Spleen (tissue), 13 donors: ENCODE measurements around the gene BDNF. TPM values are rescaled to one million over a fixed set of nuclear protein-coding genes. Genes with fewer than 3 reads are reported as not detected.
"Not testable (repeated sequence)": the region's sequence is repeated elsewhere in the genome, so short reads cannot be mapped to it uniquely, and the experiment has no call there.

Experiments
- DNase-seq: peaks from one replicate; pipeline ENCODE4 v3.0.0-alpha.2; 2020
- H3K27ac ChIP-seq, 8 donors: fragments of 200-600 bp; sonication (generic) in 7 of 8; 1 replicate in 4 of 8; 2 replicates in 4 of 8; pipeline versions ENCODE4 v1.5.0 to v1.8.0; 2016 to 2021; ENCODE audit warnings: inconsistent platforms in 4 of 8, mild to moderate bottlenecking in 4 of 8, moderate library complexity in 1 of 8
- H3K27me3 ChIP-seq, 7 donors: fragments of 200-600 bp; sonication (generic) in 6 of 7; replicated peaks in 1 of 7; 1 replicate in 4 of 7; 2 replicates in 3 of 7; pipeline versions ENCODE4 v1.5.0 to v1.8.0; 2016 to 2021; ENCODE audit warnings: inconsistent platforms in 3 of 7, mild to moderate bottlenecking in 1 of 7
- H3K36me3 ChIP-seq, 6 donors: fragments of 200-600 bp; sonication (generic) in 5 of 6; 1 replicate in 4 of 6; 2 replicates in 2 of 6; pipeline versions ENCODE4 v1.5.0 to v1.8.0; 2016 to 2021; ENCODE audit warnings: inconsistent platforms in 2 of 6
- H3K4me1 ChIP-seq, 6 donors: fragments of 200-600 bp; sonication (generic) in 5 of 6; 1 replicate in 3 of 6; 2 replicates in 3 of 6; pipeline versions ENCODE4 v1.5.0 to v1.8.0; 2016 to 2021; ENCODE audit warnings: inconsistent platforms in 3 of 6
- H3K4me3 ChIP-seq, 8 donors: fragments of 200-600 bp; sonication (generic) in 7 of 8; 1 replicate in 4 of 8; 2 replicates in 4 of 8; pipeline versions ENCODE4 v1.5.0 to v1.8.0; 2016 to 2021; ENCODE audit warnings: inconsistent platforms in 4 of 8, mild to moderate bottlenecking in 4 of 8, moderate library complexity in 2 of 8
- H3K9me3 ChIP-seq, 8 donors: fragments of 200-600 bp; sonication (generic) in 7 of 8; 1 replicate in 4 of 8; 2 replicates in 4 of 8; pipeline versions ENCODE4 v1.5.0 to v1.8.0; 2016 to 2021; ENCODE audit warnings: inconsistent platforms in 4 of 8
- CTCF ChIP-seq, 11 experiments: fragments of 200-600 bp in 7 of 11; fragments of 450-650 bp in 4 of 11; sonication (generic) in 4 of 11; IDR thresholded peaks in 8 of 11; conservative IDR thresholded peaks in 3 of 11; 1 replicate in 7 of 11; 2 replicates in 4 of 11; pipeline versions ENCODE4 v1.4.0 to v1.8.0; 2016 to 2021; ENCODE audit warnings: antibody characterized with exemption in 11 of 11, inconsistent platforms in 4 of 11, mild to moderate bottlenecking in 1 of 11
- POLR2A ChIP-seq, 3 donors: fragments of 450-650 bp; IDR thresholded peaks; one replicate each; pipeline ENCODE4 v1.5.1; 2017; ENCODE audit warnings: antibody characterized with exemption in 3 of 3, mild to moderate bottlenecking in 1 of 3
- POLR2AphosphoS5 ChIP-seq, 3 donors: sonication (generic); formaldehyde crosslinking; IDR thresholded peaks; one replicate each; pipeline ENCODE4 v1.5.1; 2017; ENCODE audit warnings: antibody characterized with exemption in 3 of 3
- WGBS, 5 donors: extraction: QIAGEN DNeasy Blood & Tissue Kit in 3 of 5; methylation state at CpG; one replicate each; pipeline versions ENCODE4 v1.1.5 to v1.1.7; 2013 to 2018; 5-methylcytosine and 5-hydroxymethylcytosine counted together
- intact Hi-C: fragments of 100-400 bp; cut with DNase I; formaldehyde crosslinking; loops from one replicate; pipeline ENCODE4 v1.15.0; 2023; ENCODE audit warnings: low total_unique reads
- long read RNA-seq, 2 donors: transcript quantifications; one replicate each; lab custom pipeline, GENCODE V29; 2026
- polyA plus RNA-seq, 3 donors: library from polyadenylated mRNA; stranded (reverse); fragments of 200-250 nt; gene quantifications; one replicate each; pipeline ENCODE4 v1.2.1, GENCODE V29; 2013
- total RNA-seq, 7 donors: library from RNA; depleted of rRNA in 3 of 7; stranded (reverse); fragments of >200 nt in 3 of 7; fragmentation: NEBNext Ultra II Directional in 4 of 7; extraction: Animal tissue kit (Norgen Biotek cat#: 25700) in 4 of 7; gene quantifications; one replicate each; pipeline versions ENCODE4 v1.1.0 to v1.2.1, GENCODE V29; 2016 to 2021
- donor health status: healthy with polysubstance abuse.
- donor health status: DM: no; HTN: no; CAD: no; lungs with moderate emphysema.
- donor health status: DM: no; HTN: no; CAD: no.
- donor health status: Bipolar disorder and iron deficiency.
- donor health status: healthy.
- donor health status: DM: no; HTN: no; CAD: no.
- donor health status: DM: yes; HTN: yes; CAD: no.

The BDNF gene
- total RNA-seq (under 1 TPM in 5 of 7 donors, not detected in 2; 0.07 to 0.29 (median 0.17) TPM), polyA plus RNA-seq (under 1 TPM; 0.02 to 0.04 (median 0.03) TPM)
- long read RNA-seq, donor 1, full-length matches to known transcripts = 1 of 1 reads
- long read RNA-seq, donor 1, partial matches to known transcripts = 0 of 1 reads
- long read RNA-seq, donor 1, other reads (novel, unspliced or antisense) = 0 of 1 reads
- long read RNA-seq, donor 2, full-length matches to known transcripts = 1 of 1 reads
- long read RNA-seq, donor 2, partial matches to known transcripts = 0 of 1 reads
- long read RNA-seq, donor 2, other reads (novel, unspliced or antisense) = 0 of 1 reads

- no peak within 1 kb of the TSS for H3K27ac ChIP-seq
- TF ChIP-seq POLR2A (IDR thresholded peaks at IDR 0.05) (no peak), POLR2AphosphoS5 (IDR thresholded peaks at IDR 0.05) (no peak), CTCF (IDR thresholded peaks at IDR 0.05 in 8 of 11, conservative IDR thresholded peaks at IDR 0.05 in 3 of 11) (no peak)
- no peaks in the 10 kb centered on the region for H3K36me3 ChIP-seq
- intact Hi-C loops = no loop called here
- peak within 1 kb of the TSS; percentile 34 to 70 (median 46) for H3K4me3 ChIP-seq
- DNase-seq = no peak
- peaks cover 0 to 84% (median 60%) of the 10 kb centered on the region in 7 donors for H3K27me3 ChIP-seq
- WGBS, 5 donors = 0 to 2% (median 2%) methylated on average over 50 to 88 of the region's 92 CpGs
- H3K4me1 ChIP-seq = peaks cover 18 to 38% (median 32%) of the 10 kb centered on the region in 6 donors
- no peaks in the 10 kb centered on the region for H3K9me3 ChIP-seq
These were observed at the start of gene BDNF for GRCh38 chr11:27700351-27701301. Gene BDNF (minus strand): TSS chr11:27700455. CDS start chr11:27658564, 41,891 bp downstream.

- Histone ChIP-seq H3K36me3 (no peaks in the 10 kb centered on the region), H3K4me1 (no peaks in the 10 kb centered on the region), H3K27ac (no peak overlapping the region), H3K27me3 (peaks cover 0 to 8% (median 0%) of the 10 kb centered on the region in 7 donors), H3K9me3 (no peaks in the 10 kb centered on the region), H3K4me3 (no peak overlapping the region)
- DNase-seq = no peak
- WGBS, 5 donors = 46 to 51% (median 49%) methylated on average over 7 of the region's 7 CpGs
- intact Hi-C loops = no loop called here
- no peak for TF ChIP-seq POLR2A (IDR thresholded peaks at IDR 0.05)
- TF ChIP-seq CTCF (IDR thresholded peaks at IDR 0.05 in 8 of 11, conservative IDR thresholded peaks at IDR 0.05 in 3 of 11) = no peak
- TF ChIP-seq POLR2AphosphoS5 (IDR thresholded peaks at IDR 0.05) = no peak
These were observed 40.2 kb upstream of the BDNF start for GRCh38 chr11:27740362-27741013.

GRCh38 chr11:27735281-27735680, 35.0 kb upstream of the BDNF start:
- H3K4me1 ChIP-seq = no peaks in the 10 kb centered on the region
- intact Hi-C loops = no loop called here
- H3K36me3 ChIP-seq = no peaks in the 10 kb centered on the region
- 11 to 35% (median 16%) methylated on average over 1 of the region's 1 CpG for WGBS, 5 donors
- TF ChIP-seq POLR2AphosphoS5 (IDR thresholded peaks at IDR 0.05) (no peak), POLR2A (IDR thresholded peaks at IDR 0.05) (no peak), CTCF (IDR thresholded peaks at IDR 0.05 in 8 of 11, conservative IDR thresholded peaks at IDR 0.05 in 3 of 11) (no peak)
- H3K9me3 ChIP-seq = no peaks in the 10 kb centered on the region
- H3K27ac ChIP-seq = no peak overlapping the region
- DNase-seq = no peak
- peaks cover 0 to 4% (median 0%) of the 10 kb centered on the region in 7 donors for H3K27me3 ChIP-seq
- H3K4me3 ChIP-seq = no peak overlapping the region

- H3K4me1 ChIP-seq, H3K4me3 ChIP-seq, intact Hi-C loops, H3K27me3 ChIP-seq, DNase-seq, H3K36me3 ChIP-seq, H3K27ac ChIP-seq, H3K9me3 ChIP-seq: not testable (repeated sequence)
- WGBS, 5 donors = 84 to 92% (median 90%) methylated on average over 7 of the region's 7 CpGs
These were observed 31.5 kb upstream of the BDNF start for GRCh38 chr11:27731803-27732202.
